GM23338 (cell line): ENCODE measurements around the gene TTC31. TPM values are rescaled to one million over a fixed set of nuclear protein-coding genes. Genes with fewer than 3 reads are reported as not detected.

Source experiments
- ATAC-seq: fragments of 200-7000 bp; cut with Tn5 transposase; 3 replicates; pipeline ENCODE4 v1.9.1; 2020
- DNase-seq: peaks from one replicate; pipeline ENCODE4 v3.0.0-alpha.2; 2015; ENCODE audit warnings: low spot score
- H2AFZ ChIP-seq: fragments of 200-600 bp; sonication (generic); 2 replicates; pipeline ENCODE4 v1.8.0; 2016; ENCODE audit warnings: antibody characterized with exemption, mild to moderate bottlenecking, moderate library complexity
- H3F3A ChIP-seq: fragments of 200-600 bp; sonication (generic); replicated peaks from 2 replicates; pipeline ENCODE4 v1.8.0; 2017; ENCODE audit warnings: antibody characterized with exemption, mixed run types, low read depth
- H3K27ac ChIP-seq: fragments of 200-600 bp; sonication (generic); 2 replicates; pipeline ENCODE4 v1.6.1; 2016; ENCODE audit warnings: low read depth
- H3K27me3 ChIP-seq: fragments of 200-600 bp; sonication (generic); 2 replicates; pipeline ENCODE4 v1.8.0; 2016; ENCODE audit warnings: mild to moderate bottlenecking, mixed run types, moderate library complexity; ENCODE audit not compliant: insufficient read depth
- H3K36me3 ChIP-seq: fragments of 200-600 bp; sonication (generic); 2 replicates; pipeline ENCODE4 v1.8.0; 2016; ENCODE audit warnings: mild to moderate bottlenecking; ENCODE audit not compliant: insufficient read depth
- H3K4me1 ChIP-seq: fragments of 200-600 bp; sonication (generic); 2 replicates; pipeline ENCODE4 v1.8.0; 2016; ENCODE audit warnings: mild to moderate bottlenecking, moderate library complexity; ENCODE audit not compliant: insufficient read depth
- H3K4me2 ChIP-seq: fragments of 200-600 bp; sonication (generic); 2 replicates; pipeline ENCODE4 v1.7.1; 2017; ENCODE audit warnings: mixed run types
- H3K4me3 ChIP-seq: fragments of 200-600 bp; sonication (generic); 2 replicates; pipeline ENCODE4 v1.6.1; 2016; ENCODE audit warnings: mixed run types
- H3K79me2 ChIP-seq: fragments of 200-600 bp; sonication (generic); replicated peaks from 2 replicates; pipeline ENCODE4 v1.8.0; 2017; ENCODE audit warnings: mild to moderate bottlenecking; ENCODE audit not compliant: insufficient read depth
- H3K9me2 ChIP-seq: fragments of 200-600 bp; sonication (generic); 2 replicates; pipeline ENCODE4 v1.8.0; 2017; ENCODE audit not compliant: insufficient read depth
- H4K20me1 ChIP-seq: fragments of 200-600 bp; sonication (generic); replicated peaks from 2 replicates; pipeline ENCODE4 v1.8.0; 2017; ENCODE audit warnings: mild to moderate bottlenecking; ENCODE audit not compliant: insufficient read depth
- H3K27ac Mint-ChIP-seq: 2 replicates; pipeline ENCODE4 v1.8.0; 2020; ENCODE audit warnings: inconsistent platforms, mild to moderate bottlenecking, moderate library complexity, mixed read lengths
- H3K27me3 Mint-ChIP-seq: 3 replicates; pipeline ENCODE4 v1.8.0; 2022; ENCODE audit warnings: low read depth, mild to moderate bottlenecking, moderate library complexity, mixed read lengths, inconsistent platforms; ENCODE audit not compliant: insufficient read depth, poor library complexity
- H3K36me3 Mint-ChIP-seq: 3 replicates; pipeline ENCODE4 v1.8.0; 2021; ENCODE audit warnings: low read depth, mild to moderate bottlenecking, inconsistent platforms, moderate library complexity, mixed read lengths
- H3K4me1 Mint-ChIP-seq: 3 replicates; pipeline ENCODE4 v1.8.0; 2020; ENCODE audit warnings: mild to moderate bottlenecking, inconsistent platforms, mixed read lengths
- H3K4me3 Mint-ChIP-seq: 3 replicates; pipeline ENCODE4 v1.8.0; 2021; ENCODE audit warnings: moderate library complexity, mild to moderate bottlenecking, inconsistent platforms, mixed read lengths
- H3K9me3 Mint-ChIP-seq: 3 replicates; pipeline ENCODE4 v1.8.0; 2020; ENCODE audit warnings: moderate library complexity, mild to moderate bottlenecking, inconsistent platforms, mixed read lengths
- CREB1 ChIP-seq: fragments of 250-450 bp; sonication (Bioruptor Pico); IDR thresholded peaks from 2 replicates; pipeline ENCODE4 v1.5.0; 2020; ENCODE audit warnings: low read depth, mild to moderate bottlenecking, moderate library complexity
- EZH2 ChIP-seq: fragments of 200-600 bp; sonication (generic); IDR thresholded peaks from one replicate; pipeline ENCODE4 v1.8.0; 2017; ENCODE audit warnings: antibody characterized with exemption, mild to moderate bottlenecking, low read depth; ENCODE audit not compliant: unreplicated experiment
- EZH2phosphoT487 ChIP-seq: fragments of 200-600 bp; sonication (generic); IDR thresholded peaks from one replicate; pipeline ENCODE4 v1.8.1; 2018; ENCODE audit warnings: antibody characterized with exemption; ENCODE audit not compliant: unreplicated experiment
- JUNB ChIP-seq: IDR thresholded peaks from one replicate; pipeline ENCODE4 v1.6.1; 2016; ENCODE audit warnings: antibody characterized with exemption; ENCODE audit not compliant: unreplicated experiment
- STAT1 ChIP-seq: IDR thresholded peaks from one replicate; pipeline ENCODE4 v1.6.1; 2016; ENCODE audit warnings: antibody characterized with exemption; ENCODE audit not compliant: unreplicated experiment
- ZNF114 ChIP-seq: fragments of 250-450 bp; sonication (Bioruptor Pico); IDR thresholded peaks from 2 replicates; pipeline ENCODE4 v1.5.0; 2020; ENCODE audit warnings: mild to moderate bottlenecking, moderate library complexity
- ZNF331 ChIP-seq: fragments of 250-450 bp; sonication (Bioruptor Pico); IDR thresholded peaks from 2 replicates; pipeline ENCODE4 v1.5.0; 2020; ENCODE audit warnings: low read depth, mild to moderate bottlenecking, moderate library complexity
- polyA plus RNA-seq: library from polyadenylated mRNA; unstranded; fragments of >200 nt; fragmentation: Nextera tagmentation; extraction: Ambion mirVana; gene quantifications from 2 replicates; pipeline ENCODE4 v1.2.1, GENCODE V29; 2016
- total RNA-seq: library from RNA; depleted of rRNA; stranded (reverse); fragments of >200 nt; shearing (Covaris generic); gene quantifications from 2 replicates; pipeline ENCODE4 v1.2.3, GENCODE V29; 2014
- TF ChIP-seq, protein P1 (sequence below): IDR thresholded peaks from 2 replicates; pipeline ENCODE4 v1.6.1; 2016; ENCODE audit warnings: antibody characterized with exemption
- TF ChIP-seq, protein P2 (sequence below): IDR thresholded peaks from one replicate; pipeline ENCODE4 v1.6.1; 2018; ENCODE audit warnings: antibody characterized with exemption; ENCODE audit not compliant: unreplicated experiment

TTC31 gene
- total and polyA plus RNA-seq, 2 experiments from 2014 or later, result 15.8 to 29.2 TPM

DNA sequence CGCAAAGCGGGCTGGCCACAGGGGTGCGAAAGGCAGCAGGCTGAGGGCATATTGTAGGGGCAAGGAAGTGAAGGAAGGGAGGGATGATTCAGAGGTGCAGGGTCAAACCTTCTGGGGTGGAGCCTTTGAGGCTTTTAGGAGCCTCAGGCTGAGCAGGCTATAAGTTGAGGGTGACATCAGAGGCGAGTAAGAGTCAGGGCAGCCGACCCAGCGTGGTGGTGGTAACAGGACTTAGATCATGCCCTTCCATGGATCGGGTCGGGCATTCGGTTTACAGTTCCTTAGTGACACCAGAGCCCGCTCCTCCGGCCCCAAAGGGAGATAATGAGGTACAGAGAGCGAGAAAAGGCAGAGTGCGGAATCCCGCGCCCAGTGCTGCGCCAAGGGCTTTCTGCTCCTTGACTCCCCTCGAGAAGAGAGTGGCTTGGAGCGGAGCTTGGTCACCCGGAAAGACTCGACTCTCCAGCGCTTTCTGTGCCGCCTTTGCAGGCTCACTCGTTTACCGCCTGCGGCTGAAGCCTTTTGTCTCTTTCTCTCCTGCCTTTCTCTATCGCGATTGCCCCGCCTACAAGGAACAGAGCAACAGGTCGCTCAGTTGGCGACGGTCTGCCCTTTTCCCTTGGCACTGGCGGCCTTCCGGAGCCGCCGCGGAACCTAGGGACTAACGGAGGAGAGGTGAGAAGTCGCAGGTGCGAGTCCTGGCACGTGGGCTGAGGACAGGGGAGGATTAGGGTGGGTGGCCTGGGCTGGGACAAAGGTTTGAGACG lies 15.8 kb downstream of the TTC31 start:
- peak; percentile 19 for ATAC-seq
- H3K27ac Mint-ChIP-seq, result no peak overlapping the region
- peak; percentile 88 for DNase-seq

DNA sequence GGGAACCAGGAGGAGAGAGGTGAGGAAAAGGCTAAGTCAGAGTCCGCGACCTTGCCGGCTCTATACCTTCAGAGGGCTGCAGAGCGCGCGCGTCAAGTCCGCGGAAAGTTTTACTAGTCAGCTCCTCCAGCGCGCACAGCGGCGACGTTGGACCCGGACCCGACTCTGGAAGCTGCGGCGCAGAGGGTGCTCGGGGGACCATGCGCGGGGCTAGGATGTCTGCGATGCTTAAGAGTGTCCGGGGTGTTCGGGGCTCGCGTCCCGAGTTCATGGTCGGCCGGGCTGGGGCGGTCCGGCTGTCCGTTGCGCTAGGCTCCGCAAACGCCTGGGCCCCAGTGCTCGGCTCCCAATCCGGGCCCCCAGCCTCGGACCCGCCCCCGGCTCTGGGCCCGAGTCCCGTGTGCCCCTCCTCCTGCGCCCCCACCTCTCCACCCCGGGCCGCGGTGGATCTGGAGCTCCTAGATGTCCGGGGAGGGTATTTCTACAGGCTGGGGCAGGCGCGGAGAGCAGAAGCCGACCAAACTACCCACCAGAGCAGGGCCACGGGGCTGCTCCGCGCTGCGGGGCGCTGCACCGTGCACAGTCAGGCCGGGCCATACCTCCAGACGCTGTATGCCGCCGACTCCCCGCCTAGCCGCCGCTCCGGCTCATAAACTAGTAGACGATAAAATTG lies 16.5 kb downstream of the TTC31 start, which contains the start of gene LBX2:
Gene LBX2 (minus strand): TSS at position 337 of the 673 bp plus-strand sequence. CDS start 66 bp downstream, at position 271.
- Histone ChIP-seq H3K79me2 (no peaks in the 10 kb centered on the region), H3K27ac (no peak within 1 kb of the TSS), H3K36me3 (no peaks in the 10 kb centered on the region), H3K4me1 (peaks cover 49% of the 10 kb centered on the region), H3K4me2 (peak within 1 kb of the TSS; percentile 95), H3K4me3 (peak within 1 kb of the TSS; percentile 69), H3F3A (peaks cover 42% of the 10 kb centered on the region), H3K9me2 (no peaks in the 10 kb centered on the region), H3K27me3 (peaks cover 100% of the 10 kb centered on the region), H4K20me1 (peaks cover 9% of the 10 kb centered on the region; the same call in 1 of the 2 replicates), H2AFZ (peak within 1 kb of the TSS; percentile 98)
- no peaks in the 10 kb centered on the region for H3K9me3 Mint-ChIP-seq
- H3K4me1 Mint-ChIP-seq, result peaks cover 50% of the 10 kb centered on the region
- peaks cover 93% of the 10 kb centered on the region for H3K27me3 Mint-ChIP-seq
- H3K27ac Mint-ChIP-seq, result no peak within 1 kb of the TSS
- ATAC-seq (peak; percentile 7), DNase-seq (peak; percentile 57)
- H3K36me3 Mint-ChIP-seq, result peaks cover 5% of the 10 kb centered on the region
- peak within 1 kb of the TSS; percentile 77 for H3K4me3 Mint-ChIP-seq
- TF ChIP-seq ZNF331 (CRISPR knock-in tag) (no peak), JUNB (no peak), STAT1 (no peak), EZH2phosphoT487 (peak; percentile 47), CREB1 (no peak), EZH2 (peak; percentile 62), ZNF114 (CRISPR knock-in tag) (no peak)
- TF ChIP-seq, protein P1, sequence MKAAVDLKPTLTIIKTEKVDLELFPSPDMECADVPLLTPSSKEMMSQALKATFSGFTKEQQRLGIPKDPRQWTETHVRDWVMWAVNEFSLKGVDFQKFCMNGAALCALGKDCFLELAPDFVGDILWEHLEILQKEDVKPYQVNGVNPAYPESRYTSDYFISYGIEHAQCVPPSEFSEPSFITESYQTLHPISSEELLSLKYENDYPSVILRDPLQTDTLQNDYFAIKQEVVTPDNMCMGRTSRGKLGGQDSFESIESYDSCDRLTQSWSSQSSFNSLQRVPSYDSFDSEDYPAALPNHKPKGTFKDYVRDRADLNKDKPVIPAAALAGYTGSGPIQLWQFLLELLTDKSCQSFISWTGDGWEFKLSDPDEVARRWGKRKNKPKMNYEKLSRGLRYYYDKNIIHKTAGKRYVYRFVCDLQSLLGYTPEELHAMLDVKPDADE, result no peak
- TF ChIP-seq, protein P2, sequence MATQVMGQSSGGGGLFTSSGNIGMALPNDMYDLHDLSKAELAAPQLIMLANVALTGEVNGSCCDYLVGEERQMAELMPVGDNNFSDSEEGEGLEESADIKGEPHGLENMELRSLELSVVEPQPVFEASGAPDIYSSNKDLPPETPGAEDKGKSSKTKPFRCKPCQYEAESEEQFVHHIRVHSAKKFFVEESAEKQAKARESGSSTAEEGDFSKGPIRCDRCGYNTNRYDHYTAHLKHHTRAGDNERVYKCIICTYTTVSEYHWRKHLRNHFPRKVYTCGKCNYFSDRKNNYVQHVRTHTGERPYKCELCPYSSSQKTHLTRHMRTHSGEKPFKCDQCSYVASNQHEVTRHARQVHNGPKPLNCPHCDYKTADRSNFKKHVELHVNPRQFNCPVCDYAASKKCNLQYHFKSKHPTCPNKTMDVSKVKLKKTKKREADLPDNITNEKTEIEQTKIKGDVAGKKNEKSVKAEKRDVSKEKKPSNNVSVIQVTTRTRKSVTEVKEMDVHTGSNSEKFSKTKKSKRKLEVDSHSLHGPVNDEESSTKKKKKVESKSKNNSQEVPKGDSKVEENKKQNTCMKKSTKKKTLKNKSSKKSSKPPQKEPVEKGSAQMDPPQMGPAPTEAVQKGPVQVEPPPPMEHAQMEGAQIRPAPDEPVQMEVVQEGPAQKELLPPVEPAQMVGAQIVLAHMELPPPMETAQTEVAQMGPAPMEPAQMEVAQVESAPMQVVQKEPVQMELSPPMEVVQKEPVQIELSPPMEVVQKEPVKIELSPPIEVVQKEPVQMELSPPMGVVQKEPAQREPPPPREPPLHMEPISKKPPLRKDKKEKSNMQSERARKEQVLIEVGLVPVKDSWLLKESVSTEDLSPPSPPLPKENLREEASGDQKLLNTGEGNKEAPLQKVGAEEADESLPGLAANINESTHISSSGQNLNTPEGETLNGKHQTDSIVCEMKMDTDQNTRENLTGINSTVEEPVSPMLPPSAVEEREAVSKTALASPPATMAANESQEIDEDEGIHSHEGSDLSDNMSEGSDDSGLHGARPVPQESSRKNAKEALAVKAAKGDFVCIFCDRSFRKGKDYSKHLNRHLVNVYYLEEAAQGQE, result no peak

More for the DNA sequence above, 15.8 kb downstream of the TTC31 start:
- Histone ChIP-seq H3K36me3 (no peaks in the 10 kb centered on the region), H3K4me2 (peak overlapping the region; percentile 95), H2AFZ (peak overlapping the region; percentile 98), H3K4me1 (peaks cover 42% of the 10 kb centered on the region), H3F3A (peaks cover 39% of the 10 kb centered on the region), H3K27me3 (peaks cover 97% of the 10 kb centered on the region), H3K9me2 (no peaks in the 10 kb centered on the region), H3K4me3 (peak overlapping the region; percentile 69), H4K20me1 (peaks cover 8% of the 10 kb centered on the region; the same call in 1 of the 2 replicates), H3K79me2 (no peaks in the 10 kb centered on the region), H3K27ac (no peak overlapping the region)
- H3K9me3 Mint-ChIP-seq, result no peaks in the 10 kb centered on the region
- H3K27me3 Mint-ChIP-seq, result peaks cover 86% of the 10 kb centered on the region
- H3K36me3 Mint-ChIP-seq, result peaks cover 8% of the 10 kb centered on the region
- H3K4me1 Mint-ChIP-seq, result peaks cover 43% of the 10 kb centered on the region
- TF ChIP-seq EZH2phosphoT487 (peak; percentile 55), EZH2 (peak; percentile 96), ZNF114 (CRISPR knock-in tag) (no peak)
- peak overlapping the region; percentile 77 for H3K4me3 Mint-ChIP-seq
